NCI-H1092 (cell line): ENCODE results near the gene PRKN.

Experiments used
- DNase-seq: peaks from one replicate; lab custom pipeline; 2025; lab: John Stamatoyannopoulos, UW

PRKN gene

GRCh38 chr6:161721511-161721910 lies 1006.1 kb downstream of the PRKN start:
- no peak for DNase-seq

GRCh38 chr6:161716176-161716575 lies 1011.4 kb downstream of the PRKN start:
- no peak for DNase-seq

GRCh38 chr6:161711938-161712337 lies 1015.6 kb downstream of the PRKN start:
- no peak for DNase-seq

- no peak for DNase-seq
Observed at GRCh38 chr6:161711515-161711914, 1016.1 kb downstream of the PRKN start.

GRCh38 chr6:161710698-161711097 lies 1016.9 kb downstream of the PRKN start:
- DNase-seq = no peak

GRCh38 chr6:161701056-161701455 lies 1026.5 kb downstream of the PRKN start:
- no peak for DNase-seq

GRCh38 chr6:161696801-161697200 lies 1030.8 kb downstream of the PRKN start:
- no peak for DNase-seq

GRCh38 chr6:161694995-161695394 lies 1032.6 kb downstream of the PRKN start:
- no peak for DNase-seq

- no peak for DNase-seq
Observed at GRCh38 chr6:161686655-161687054, 1040.9 kb downstream of the PRKN start.

- DNase-seq = no peak
Observed at GRCh38 chr6:161684731-161685475, 1042.7 kb downstream of the PRKN start.

- no peak for DNase-seq
Observed at GRCh38 chr6:161683400-161683799, 1044.2 kb downstream of the PRKN start.

GRCh38 chr6:161682982-161683381 lies 1044.6 kb downstream of the PRKN start:
- DNase-seq = no peak

- no peak for DNase-seq
Observed at GRCh38 chr6:161679980-161680538, 1047.5 kb downstream of the PRKN start.

GRCh38 chr6:161677188-161677587 lies 1050.4 kb downstream of the PRKN start:
- no peak for DNase-seq

- no peak for DNase-seq
Observed at GRCh38 chr6:161676586-161676985, 1051.0 kb downstream of the PRKN start.

- DNase-seq = no peak
Observed at GRCh38 chr6:161674930-161675682, 1052.5 kb downstream of the PRKN start.

GRCh38 chr6:161673026-161673425 lies 1054.5 kb downstream of the PRKN start:
- no peak for DNase-seq

GRCh38 chr6:161671117-161671516 lies 1056.4 kb downstream of the PRKN start:
- DNase-seq = no peak

GRCh38 chr6:161668665-161669064 lies 1058.9 kb downstream of the PRKN start:
- no peak for DNase-seq

- DNase-seq = no peak
Observed at GRCh38 chr6:161667957-161668356, 1059.6 kb downstream of the PRKN start.

- DNase-seq = no peak
Observed at GRCh38 chr6:161663682-161664081, 1063.9 kb downstream of the PRKN start.

GRCh38 chr6:161660666-161661571 lies 1066.6 kb downstream of the PRKN start:
- no peak for DNase-seq
